ENCODE measurements around the gene G6PC1.
"Not testable (repeated sequence)": the region's sequence is repeated elsewhere in the genome, so short reads cannot be mapped to it uniquely, and the experiment has no call there.

- TF ChIP-seq CTCF, POLR2A (IDR thresholded peaks at IDR 0.05): not testable (repeated sequence)
Observed at GRCh38 chr17:42899981-42900380, 618 bp upstream of the G6PC1 start.
